GM19099 (cell line): Measurements from ENCODE around the gene IER5L.

Experiments used
- POLR2A ChIP-seq: IDR thresholded peaks from 3 replicates; pipeline ENCODE4 v1.6.1; 2011; ENCODE audit warnings: low read depth; ENCODE audit not compliant: insufficient read length; ENCODE audit errors: extremely low read depth

Gene IER5L

DNA sequence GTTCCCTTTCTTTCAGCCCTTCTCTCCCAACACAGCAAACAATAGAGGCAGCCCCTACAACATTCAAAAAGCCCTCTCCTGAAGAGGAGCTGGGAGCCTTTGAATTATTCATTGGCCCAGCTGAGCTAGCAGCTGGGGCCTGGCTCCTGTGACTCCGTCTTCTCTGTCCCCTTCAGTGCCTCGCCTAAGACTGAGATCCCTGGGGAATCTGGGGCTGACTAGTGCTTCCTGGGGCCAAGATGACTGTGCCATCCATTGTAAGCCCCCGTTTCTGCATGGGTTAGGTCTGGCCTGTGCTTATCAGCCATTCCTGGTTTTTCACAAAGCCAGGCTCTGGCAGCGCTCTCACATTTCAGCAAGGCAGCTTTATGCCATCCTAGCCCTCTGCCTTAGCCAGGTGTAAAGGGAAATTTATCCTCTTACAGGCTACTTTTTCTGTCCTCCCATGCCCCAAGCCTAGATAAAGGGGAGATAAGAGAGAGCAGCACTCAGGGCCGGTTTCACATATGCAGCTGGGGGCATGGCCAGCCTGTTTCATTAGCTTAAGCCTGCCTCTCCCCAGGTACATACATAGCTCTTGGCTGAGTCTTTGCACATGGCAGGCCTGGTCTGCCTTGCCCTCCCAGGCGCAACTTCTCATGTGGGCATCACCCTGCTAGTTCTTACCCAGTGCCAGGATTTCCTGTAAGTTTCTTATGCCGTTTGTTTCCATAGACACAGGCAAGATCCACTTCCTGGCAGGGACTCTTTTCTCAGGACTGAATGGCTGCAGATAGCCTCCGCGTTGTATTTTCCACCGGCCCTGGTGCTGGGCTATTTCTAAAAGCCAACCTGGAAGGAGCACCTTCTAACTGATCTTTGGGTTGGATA lies 51.1 kb downstream of the IER5L start:
- TF ChIP-seq POLR2A: no peak
